K562 (cell line): Measurements from ENCODE around the gene SLC39A11. TPM values are rescaled to one million over a fixed set of nuclear protein-coding genes. Genes with fewer than 3 reads are reported as not detected.
A peak's percentile ranks its signal among the peaks of the same experiment; 100 is the strongest.

Experiments
- ATAC-seq: fragments of 200-7000 bp; cut with Tn5 transposase; 3 replicates; pipeline ENCODE4 v1.9.1; 2020; ENCODE audit warnings: moderate library complexity
- BruUV-seq: library from RNA; stranded (reverse); fragments of 400-500 nt; replicated peaks from 2 replicates; lab custom pipeline; 2021; lab: Mats Ljungman, UMichigan
- CTCF ChIA-PET: fragments of 300-600 bp; formaldehyde crosslinking; extraction: SDS; loops from one replicate; lab custom pipeline; 2021; ENCODE audit warnings: low intra/inter-chr PET ratio; lab: Yijun Ruan, JAX
- POLR2A ChIA-PET: fragments of 300-600, 350-650 bp; sonication (Branson Sonifier 250); formaldehyde crosslinking; extraction: SDS; loops from one replicate; lab custom pipeline; 2021; ENCODE audit warnings: antibody characterized with exemption, inconsistent platforms; lab: Yijun Ruan, JAX
- DNase-seq, 4 experiments: peaks; one replicate each; pipeline versions ENCODE4 v3.0.0 to v3.0.0-alpha.2; 2011 to 2018; ENCODE audit warnings: low spot score in 3 of 4, mixed read lengths in 3 of 4; ENCODE audit errors: extremely low read depth in 1 of 4
- FAIRE-seq: peaks from 2 replicates; lab custom pipeline; 2011; peaks lifted over from hg19 to GRCh38; lab: Jason Lieb, UNC
- H2AFZ ChIP-seq: 2 replicates; pipeline ENCODE4 v1.6.0; 2011; ENCODE audit warnings: low read depth, low read length, control low read depth, inconsistent platforms
- H3K27ac ChIP-seq: fragments of 200-600 bp; 3 replicates; pipeline ENCODE4 v1.8.0; 2011; ENCODE audit warnings: low read depth, mild to moderate bottlenecking, control low read depth, inconsistent platforms, low read length, moderate library complexity, mixed read lengths; ENCODE audit errors: extremely low read depth
- H3K27me3 ChIP-seq, 2 experiments: fragments of 300-600 bp in 1 of 2; 2 replicates in 1 of 2; 3 replicates in 1 of 2; pipeline versions ENCODE4 v1.6.0 to v1.8.0; 2011; ENCODE audit warnings: inconsistent platforms in 2 of 2, low read length in 2 of 2, mild to moderate bottlenecking in 1 of 2, mixed read lengths in 1 of 2, moderate library complexity in 1 of 2; ENCODE audit not compliant: control insufficient read depth in 2 of 2, insufficient read depth in 2 of 2
- H3K36me3 ChIP-seq: fragments of 300-600 bp; 3 replicates; pipeline ENCODE4 v1.8.0; 2011; ENCODE audit warnings: mild to moderate bottlenecking, low read length, inconsistent platforms; ENCODE audit not compliant: control insufficient read depth, insufficient read depth
- H3K4me1 ChIP-seq, 2 experiments: fragments of 200-600 bp in 1 of 2; replicated peaks in 1 of 2; 2 replicates in 1 of 2; 3 replicates in 1 of 2; pipeline versions ENCODE4 v1.5.1 to v1.8.0; 2011; ENCODE audit warnings: inconsistent platforms in 2 of 2, low read length in 2 of 2, mild to moderate bottlenecking in 1 of 2, mixed read lengths in 1 of 2, moderate library complexity in 1 of 2; ENCODE audit not compliant: control insufficient read depth in 2 of 2, insufficient read depth in 2 of 2
- H3K4me2 ChIP-seq: 2 replicates; pipeline ENCODE4 v1.6.1; 2011; ENCODE audit warnings: low read length, control low read depth, inconsistent platforms, mixed read lengths; ENCODE audit not compliant: insufficient read depth
- H3K4me3 ChIP-seq: fragments of 200-600 bp; sonication (generic), shearing (Covaris generic); 2 replicates; pipeline ENCODE4 v1.5.1; 2016; ENCODE audit warnings: control low read depth, inconsistent platforms
- H3K79me2 ChIP-seq: fragments of 200-600 bp; 3 replicates; pipeline ENCODE4 v1.8.0; 2011; ENCODE audit warnings: low read length, inconsistent platforms; ENCODE audit not compliant: control insufficient read depth, insufficient read depth
- H3K9ac ChIP-seq, 2 experiments: 2 replicates each; pipeline versions ENCODE4 v1.6.0 to v1.6.1; 2011; ENCODE audit warnings: low read depth in 2 of 2, low read length in 2 of 2, control low read depth in 1 of 2, inconsistent platforms in 1 of 2, mild to moderate bottlenecking in 1 of 2, mixed read lengths in 1 of 2; ENCODE audit not compliant: insufficient read depth in 1 of 2
- H3K9me1 ChIP-seq: one replicate; pipeline ENCODE4 v1.6.0; 2011; ENCODE audit warnings: inconsistent platforms, mild to moderate bottlenecking, low read length, moderate library complexity; ENCODE audit not compliant: control insufficient read depth, insufficient read depth
- H3K9me3 ChIP-seq: replicated peaks from 2 replicates; pipeline ENCODE4 v1.5.1; 2011; ENCODE audit warnings: low read depth, low read length, inconsistent platforms; ENCODE audit not compliant: control insufficient read depth, insufficient read depth
- H4K20me1 ChIP-seq: replicated peaks from 2 replicates; pipeline ENCODE4 v1.6.1; 2011; ENCODE audit warnings: low read length, inconsistent platforms, mixed read lengths; ENCODE audit not compliant: control insufficient read depth, insufficient read depth
- SMC3 ChIP-seq: conservative IDR thresholded peaks from 2 replicates; pipeline ENCODE4 v1.6.1; 2011; ENCODE audit warnings: low read depth, low read length, improper control_type of control experiment; ENCODE audit not compliant: insufficient read depth
- THRB ChIP-seq: fragments of 450-650 bp; formaldehyde crosslinking; conservative IDR thresholded peaks from 2 replicates; pipeline ENCODE4 v1.4.0; 2022; ENCODE audit warnings: mild to moderate bottlenecking, missing genetic modification characterization
- WGBS: fragments of 100-300 bp; shearing (Covaris generic); methylation state at CpG from one replicate; pipeline ENCODE4 v1.1.6; 2016; ENCODE audit warnings: low coverage, mixed read lengths; ENCODE audit not compliant: insufficient coverage; ENCODE audit errors: missing lambda C conversion rate; 5-methylcytosine and 5-hydroxymethylcytosine counted together
- in situ Hi-C: fragments of 300-500 bp; cut with MboI; formaldehyde crosslinking; loops from 4 replicates; pipeline ENCODE4 v1.15.0; 2018; ENCODE audit warnings: inconsistent platforms, mixed read lengths
- intact Hi-C: fragments of 100-400 bp; cut with micrococcal nuclease; formaldehyde crosslinking; loops from 2 replicates; pipeline ENCODE4 v1.14.2; 2022
- polyA plus RNA-seq, 8 experiments: library from polyadenylated mRNA; depleted of rRNA in 4 of 8; stranded (reverse) in 5 of 8; unstranded in 3 of 8; fragments of >200 nt; fragmentation: Nextera tagmentation in 2 of 8; fragmentation: Illumina TruSeq in 1 of 8; extraction: Ambion mirVana in 2 of 8; extraction: Trizol in 1 of 8; gene quantifications; 2 replicates each; pipeline versions ENCODE4 v1.2.1 to v1.2.3, GENCODE V29; 2011 to 2014; ENCODE audit warnings: inconsistent platforms in 1 of 8, missing spikeins in 1 of 8
- total RNA-seq, 7 experiments: library from RNA; depleted of rRNA in 6 of 7; stranded (reverse); fragments of >200 nt in 6 of 7; fragmentation: Illumina TruSeq in 2 of 7; extraction: Trizol in 2 of 7; gene quantifications; 2 replicates each; pipeline versions ENCODE4 v1.2.1 to v1.2.3, GENCODE V29; 2011 to 2021; ENCODE audit warnings: low replicate concordance in 1 of 7

The SLC39A11 gene
- total and polyA plus RNA-seq, 9 of the 15 experiments (the other 6 are each of a cell fraction or from before 2014, with no cell fraction given), result 10.5 to 26.4 (median 13.4) TPM

GRCh38 chr17:73089322-73090317 is 2.9 kb downstream of the SLC39A11 start:
- Histone ChIP-seq H3K4me2 (no peak overlapping the region), H3K36me3 (peaks cover 17% of the 10 kb centered on the region; the same call in 1 of the 3 replicates), H3K9ac (0 out of 4 replicates have a peak overlapping the region, but pooled peaks of 1 of the 2 experiments have one; percentile 22), H3K27ac (no peak overlapping the region), H3K4me1 (peaks cover 6 to 12% of the 10 kb centered on the region in 2 experiments; a peak in 3 of 5 replicates), H3K9me3 (no peaks in the 10 kb centered on the region), H2AFZ (no peak overlapping the region), H3K4me3 (no peak overlapping the region), H4K20me1 (no peaks in the 10 kb centered on the region), H3K9me1 (no peaks in the 10 kb centered on the region), H3K79me2 (peaks cover 10% of the 10 kb centered on the region; the same call in 2 of the 3 replicates), H3K27me3 (no peaks in the 10 kb centered on the region)
- no peak for TF ChIP-seq SMC3
- TF ChIP-seq THRB (CRISPR knock-in tag), result no peak
- in situ Hi-C loops, result no loop called here
- FAIRE-seq (no peak), ATAC-seq (no peak), DNase-seq (no peak)
- BruUV-seq, result no TSS peak
- 75% methylated on average over 11 of the region's 12 CpGs for WGBS
- ChIA-PET CTCF (no interaction called here), POLR2A (interaction anchor here (1.2 kb wide), 1 partner anchor 19 kb away, joined by 7 read pairs; no protein-coding TSS in a partner anchor)
- intact Hi-C loops, result loop anchor here (10.0 kb wide), 1 partner anchor 105 kb away; no protein-coding TSS in a partner anchor
